Measurements from ENCODE around the gene RTP1. TPM values are rescaled to one million over a fixed set of nuclear protein-coding genes. Genes with fewer than 3 reads are reported as not detected.

RTP1 gene
- total RNA-seq, 2 experiments from 2014 or later, result not detected

GRCh38 chr3:187181454-187182170 is 15.7 kb upstream of the RTP1 start:
- Mint-ChIP-seq H3K27ac (no peak overlapping the region), H3K9me3 (ENCODE audit: insufficient read depth) (no peaks in the 10 kb centered on the region), H3K36me3 (ENCODE audit: low read depth) (peaks cover 4% of the 10 kb centered on the region), H3K4me1 (ENCODE audit: low read depth) (peaks cover 16% of the 10 kb centered on the region), H3K4me3 (no peak overlapping the region), H3K27me3 (ENCODE audit: low read depth) (peaks cover 12% of the 10 kb centered on the region)
- no peak for DNase-seq
- no peak for ATAC-seq
- POLR2A ChIA-PET, result no interaction called here
- CTCF ChIA-PET, result interaction anchor here (1.1 to 1.6 kb wide), 2 partner anchors 15 to 17 kb away, joined by 3 to 4 read pairs; no protein-coding TSS in a partner anchor

GRCh38 chr3:187183210-187183862 is 13.9 kb upstream of the RTP1 start:
- ChIA-PET CTCF (no interaction called here), POLR2A (no interaction called here)
- DNase-seq (peak; percentile 31), ATAC-seq (no peak)
- Mint-ChIP-seq H3K4me3 (no peak overlapping the region), H3K4me1 (ENCODE audit: low read depth) (peaks cover 16% of the 10 kb centered on the region), H3K27ac (peak overlapping the region; percentile 67), H3K9me3 (ENCODE audit: insufficient read depth) (no peaks in the 10 kb centered on the region), H3K27me3 (ENCODE audit: low read depth) (peaks cover 19% of the 10 kb centered on the region), H3K36me3 (ENCODE audit: low read depth) (peaks cover 4% of the 10 kb centered on the region)

- ChIA-PET POLR2A (no interaction called here), CTCF (no interaction called here)
- peaks cover 16% of the 10 kb centered on the region for H3K4me1 Mint-ChIP-seq (ENCODE audit: low read depth)
- H3K27ac Mint-ChIP-seq, result no peak overlapping the region
- H3K4me3 Mint-ChIP-seq, result no peak overlapping the region
- DNase-seq (no peak), ATAC-seq (no peak)
- peaks cover 4% of the 10 kb centered on the region for H3K36me3 Mint-ChIP-seq (ENCODE audit: low read depth)
- H3K9me3 Mint-ChIP-seq (ENCODE audit: insufficient read depth), result no peaks in the 10 kb centered on the region
- H3K27me3 Mint-ChIP-seq (ENCODE audit: low read depth), result peaks cover 21% of the 10 kb centered on the region
Measured at GRCh38 chr3:187183903-187184302, 13.4 kb upstream of the RTP1 start.

DNA sequence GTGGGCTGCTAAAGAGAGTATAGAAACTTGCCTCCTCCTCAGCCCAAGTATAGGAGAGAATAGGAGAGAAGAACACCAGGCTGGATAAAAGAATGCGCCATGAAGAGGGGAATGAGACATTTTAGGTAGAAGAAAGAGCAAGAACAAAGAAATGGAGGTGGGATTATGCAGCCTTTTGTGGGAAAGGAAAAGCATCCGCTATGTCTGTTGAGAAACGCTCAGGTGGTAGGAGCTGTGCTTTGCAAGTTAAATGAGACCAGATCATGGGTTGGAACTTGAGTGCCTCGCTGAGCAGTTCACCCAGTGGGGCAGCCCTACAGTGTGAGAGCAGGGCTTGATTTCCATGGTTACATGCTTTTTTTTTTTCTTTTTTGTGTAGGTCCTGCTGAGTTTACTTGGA is 11.5 kb upstream of the RTP1 start:
- ATAC-seq (no peak), DNase-seq (no peak)
- H3K9me3 Mint-ChIP-seq (ENCODE audit: insufficient read depth), result no peaks in the 10 kb centered on the region
- peaks cover 26% of the 10 kb centered on the region for H3K27me3 Mint-ChIP-seq (ENCODE audit: low read depth)
- H3K4me3 Mint-ChIP-seq, result no peak overlapping the region
- H3K4me1 Mint-ChIP-seq (ENCODE audit: low read depth), result peaks cover 16% of the 10 kb centered on the region
- H3K27ac Mint-ChIP-seq, result no peak overlapping the region
- peaks cover 4% of the 10 kb centered on the region for H3K36me3 Mint-ChIP-seq (ENCODE audit: low read depth)
- POLR2A ChIA-PET, result no interaction called here
- CTCF ChIA-PET, result no interaction called here

- Mint-ChIP-seq H3K27ac (no peak overlapping the region), H3K27me3 (ENCODE audit: low read depth) (peaks cover 30% of the 10 kb centered on the region), H3K9me3 (ENCODE audit: insufficient read depth) (no peaks in the 10 kb centered on the region), H3K36me3 (ENCODE audit: low read depth) (peaks cover 4% of the 10 kb centered on the region), H3K4me3 (no peak overlapping the region), H3K4me1 (ENCODE audit: low read depth) (peaks cover 16% of the 10 kb centered on the region)
- DNase-seq (no peak), ATAC-seq (no peak)
- ChIA-PET POLR2A (no interaction called here), CTCF (interaction anchor here (1.3 to 1.6 kb wide), 2 partner anchors 21 to 73 kb away, joined by 3 read pairs; no protein-coding TSS in a partner anchor)
Measured at GRCh38 chr3:187186375-187186774, 10.9 kb upstream of the RTP1 start.

GRCh38 chr3:187186801-187187421 is 10.4 kb upstream of the RTP1 start:
- H3K4me3 Mint-ChIP-seq, result no peak overlapping the region
- ChIA-PET CTCF (interaction anchor here (0.7 to 1.6 kb wide), 3 partner anchors 22 to 73 kb away, joined by 3 read pairs; no protein-coding TSS in a partner anchor), POLR2A (interaction anchor here (0.5 kb wide), 1 partner anchor 1711 kb away, joined by 3 read pairs; no protein-coding TSS in a partner anchor)
- peaks cover 34% of the 10 kb centered on the region for H3K27me3 Mint-ChIP-seq (ENCODE audit: low read depth)
- DNase-seq (no peak), ATAC-seq (no peak)
- peaks cover 4% of the 10 kb centered on the region for H3K36me3 Mint-ChIP-seq (ENCODE audit: low read depth)
- peaks cover 16% of the 10 kb centered on the region for H3K4me1 Mint-ChIP-seq (ENCODE audit: low read depth)
- H3K9me3 Mint-ChIP-seq (ENCODE audit: insufficient read depth), result no peaks in the 10 kb centered on the region
- no peak overlapping the region for H3K27ac Mint-ChIP-seq

- peaks cover 10% of the 10 kb centered on the region for H3K4me1 Mint-ChIP-seq (ENCODE audit: low read depth)
- H3K9me3 Mint-ChIP-seq (ENCODE audit: insufficient read depth), result no peaks in the 10 kb centered on the region
- H3K36me3 Mint-ChIP-seq (ENCODE audit: low read depth), result no peaks in the 10 kb centered on the region
- H3K27me3 Mint-ChIP-seq (ENCODE audit: low read depth), result peaks cover 41% of the 10 kb centered on the region
- DNase-seq (no peak), ATAC-seq (no peak)
- ChIA-PET POLR2A (no interaction called here), CTCF (interaction anchor here (1.4 kb wide), 1 partner anchor 24 kb away, joined by 3 read pairs; no protein-coding TSS in a partner anchor)
- H3K4me3 Mint-ChIP-seq, result no peak overlapping the region
- no peak overlapping the region for H3K27ac Mint-ChIP-seq
Measured at GRCh38 chr3:187188931-187189330, 8.4 kb upstream of the RTP1 start.

DNA sequence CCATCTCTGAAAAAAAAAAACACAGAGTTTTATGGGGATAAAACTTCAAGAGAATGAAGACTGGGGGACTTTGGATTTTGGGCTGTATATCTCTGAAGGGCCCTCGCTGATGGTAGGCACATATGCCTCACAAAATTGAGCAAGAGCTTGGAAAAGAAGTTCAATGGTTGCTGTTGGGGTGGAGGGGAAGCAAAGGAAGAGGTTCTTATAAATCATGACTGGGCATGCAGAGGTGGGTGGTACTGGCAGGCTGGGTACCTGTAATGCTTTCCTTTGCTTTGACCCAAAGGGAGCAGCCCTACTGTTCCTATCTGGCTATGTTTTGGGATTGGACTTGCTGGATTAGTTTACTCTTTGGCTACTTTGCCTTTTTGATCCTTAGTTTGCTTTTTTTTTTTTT is 6.0 kb upstream of the RTP1 start:
- ChIA-PET CTCF (no interaction called here), POLR2A (interaction anchor here (0.7 kb wide), 1 partner anchor 1909 kb away, joined by 3 read pairs; no protein-coding TSS in a partner anchor)
- H3K36me3 Mint-ChIP-seq (ENCODE audit: low read depth), result no peaks in the 10 kb centered on the region
- peaks cover 10% of the 10 kb centered on the region for H3K4me1 Mint-ChIP-seq (ENCODE audit: low read depth)
- no peak overlapping the region for H3K27ac Mint-ChIP-seq
- no peak overlapping the region for H3K4me3 Mint-ChIP-seq
- no peak for DNase-seq
- no peak for ATAC-seq
- no peaks in the 10 kb centered on the region for H3K9me3 Mint-ChIP-seq (ENCODE audit: insufficient read depth)
- H3K27me3 Mint-ChIP-seq (ENCODE audit: low read depth), result peaks cover 42% of the 10 kb centered on the region

- Mint-ChIP-seq H3K27ac (no peak overlapping the region), H3K4me3 (no peak overlapping the region), H3K36me3 (ENCODE audit: low read depth) (no peaks in the 10 kb centered on the region), H3K27me3 (ENCODE audit: low read depth) (peaks cover 35% of the 10 kb centered on the region), H3K9me3 (ENCODE audit: insufficient read depth) (no peaks in the 10 kb centered on the region), H3K4me1 (ENCODE audit: low read depth) (peaks cover 8% of the 10 kb centered on the region)
- ChIA-PET CTCF (no interaction called here), POLR2A (no interaction called here)
- DNase-seq, result no peak
- no peak for ATAC-seq
Measured at GRCh38 chr3:187193181-187193580, 4.1 kb upstream of the RTP1 start.

- no peak overlapping the region for H3K27ac Mint-ChIP-seq
- no peaks in the 10 kb centered on the region for H3K36me3 Mint-ChIP-seq (ENCODE audit: low read depth)
- POLR2A ChIA-PET, result no interaction called here
- peaks cover 8% of the 10 kb centered on the region for H3K4me1 Mint-ChIP-seq (ENCODE audit: low read depth)
- peaks cover 15% of the 10 kb centered on the region for H3K27me3 Mint-ChIP-seq (ENCODE audit: low read depth)
- no peak for ATAC-seq
- CTCF ChIA-PET, result no interaction called here
- H3K9me3 Mint-ChIP-seq (ENCODE audit: insufficient read depth), result no peaks in the 10 kb centered on the region
- no peak for DNase-seq
- H3K4me3 Mint-ChIP-seq, result no peak overlapping the region
Measured at GRCh38 chr3:187196573-187197334, 532 bp upstream of the RTP1 start.

DNA sequence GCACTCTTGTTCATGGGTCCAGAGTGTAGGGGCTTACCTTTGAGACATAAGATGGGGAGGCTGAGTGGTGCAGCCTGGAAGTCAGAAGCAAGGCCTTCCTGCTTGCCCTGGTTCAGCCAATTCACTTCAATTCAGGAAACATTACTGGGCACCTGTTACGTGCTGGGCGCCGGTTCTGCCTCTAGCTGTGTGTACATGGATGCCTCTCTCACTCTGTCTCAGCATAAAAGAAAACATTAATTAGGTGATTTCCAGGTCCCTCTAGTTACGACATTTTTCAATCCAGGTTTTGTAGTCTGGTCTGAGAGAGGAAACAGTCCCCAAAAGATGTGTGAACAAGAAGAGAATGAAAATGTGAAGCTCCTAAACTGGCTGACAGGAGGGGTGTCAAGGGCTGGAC is 1.2 kb downstream of the RTP1 start:
- H3K27me3 Mint-ChIP-seq (ENCODE audit: low read depth), result peaks cover 17% of the 10 kb centered on the region
- ChIA-PET CTCF (no interaction called here), POLR2A (no interaction called here)
- H3K4me1 Mint-ChIP-seq (ENCODE audit: low read depth), result no peaks in the 10 kb centered on the region
- ATAC-seq (no peak), DNase-seq (no peak)
- no peaks in the 10 kb centered on the region for H3K36me3 Mint-ChIP-seq (ENCODE audit: low read depth)
- no peak overlapping the region for H3K27ac Mint-ChIP-seq
- no peak overlapping the region for H3K4me3 Mint-ChIP-seq
- H3K9me3 Mint-ChIP-seq (ENCODE audit: insufficient read depth), result no peaks in the 10 kb centered on the region

Measured in activated CD8-positive, alpha-beta T cell treated with anti-CD3 and anti-CD28 coated beads, Interleukin-2, amount 10 ng/mL, durations not matched to agents 7 days and 5 days (primary cell).